IMR-90 (cell line): ENCODE data around the gene TIAM2.

Experiments used
- CEBPB ChIP-seq: IDR thresholded peaks from 2 replicates; pipeline ENCODE4 v1.6.1; 2012; ENCODE audit warnings: low read depth, low read length, improper control_type of control experiment
- FOS ChIP-seq: fragments of 150-350 bp; IDR thresholded peaks from 2 replicates; pipeline ENCODE4 v1.6.1; 2016; ENCODE audit warnings: low read depth, low read length
- RFX5 ChIP-seq: IDR thresholded peaks from 2 replicates; pipeline ENCODE4 v1.8.0; 2012; ENCODE audit warnings: low read depth, mild to moderate bottlenecking, low read length, moderate library complexity
- TF ChIP-seq, protein P1 (sequence below): conservative IDR thresholded peaks from 2 replicates; pipeline ENCODE4 v1.5.1; 2012; ENCODE audit warnings: mild to moderate bottlenecking, low read depth, low read length, improper control_type of control experiment

DNA sequence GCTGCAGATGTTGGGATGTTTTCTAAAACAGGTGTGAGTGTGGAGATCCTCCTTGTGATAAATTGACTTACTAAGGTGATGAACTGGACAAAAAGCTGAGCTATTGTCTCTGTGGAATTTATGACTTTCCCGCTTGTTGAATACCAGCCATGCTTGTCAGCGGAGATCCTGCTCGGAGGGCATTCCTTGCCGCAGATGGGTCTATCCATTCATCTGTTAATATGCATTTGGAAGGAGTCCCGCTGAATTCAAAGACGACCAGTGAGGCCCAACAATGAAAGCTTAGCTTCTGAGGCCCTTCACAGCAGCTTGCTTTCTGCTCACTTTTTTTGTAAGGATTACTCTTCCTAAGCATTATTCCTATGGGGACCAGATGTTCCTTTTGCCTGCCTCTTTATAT lies 124.9 kb downstream of the TIAM2 start:
- TF ChIP-seq, protein P1, sequence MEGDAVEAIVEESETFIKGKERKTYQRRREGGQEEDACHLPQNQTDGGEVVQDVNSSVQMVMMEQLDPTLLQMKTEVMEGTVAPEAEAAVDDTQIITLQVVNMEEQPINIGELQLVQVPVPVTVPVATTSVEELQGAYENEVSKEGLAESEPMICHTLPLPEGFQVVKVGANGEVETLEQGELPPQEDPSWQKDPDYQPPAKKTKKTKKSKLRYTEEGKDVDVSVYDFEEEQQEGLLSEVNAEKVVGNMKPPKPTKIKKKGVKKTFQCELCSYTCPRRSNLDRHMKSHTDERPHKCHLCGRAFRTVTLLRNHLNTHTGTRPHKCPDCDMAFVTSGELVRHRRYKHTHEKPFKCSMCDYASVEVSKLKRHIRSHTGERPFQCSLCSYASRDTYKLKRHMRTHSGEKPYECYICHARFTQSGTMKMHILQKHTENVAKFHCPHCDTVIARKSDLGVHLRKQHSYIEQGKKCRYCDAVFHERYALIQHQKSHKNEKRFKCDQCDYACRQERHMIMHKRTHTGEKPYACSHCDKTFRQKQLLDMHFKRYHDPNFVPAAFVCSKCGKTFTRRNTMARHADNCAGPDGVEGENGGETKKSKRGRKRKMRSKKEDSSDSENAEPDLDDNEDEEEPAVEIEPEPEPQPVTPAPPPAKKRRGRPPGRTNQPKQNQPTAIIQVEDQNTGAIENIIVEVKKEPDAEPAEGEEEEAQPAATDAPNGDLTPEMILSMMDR: no peak
- TF ChIP-seq CEBPB: no peak
- TF ChIP-seq RFX5: no peak
- no peak for TF ChIP-seq FOS
